Smooth muscle cell (in vitro differentiated cells): ENCODE measurements around the gene PCYT1A. TPM values are rescaled to one million over a fixed set of nuclear protein-coding genes. Genes with fewer than 3 reads are reported as not detected.

Experiments
- DNase-seq: peaks from one replicate; lab custom pipeline; 2025; ENCODE audit not compliant: unreplicated experiment; lab: John Stamatoyannopoulos, UW
- H2AFZ ChIP-seq: fragments of 200-600 bp; sonication (generic); 2 replicates; pipeline ENCODE4 v1.6.0; 2016; ENCODE audit warnings: antibody characterized with exemption, low read depth, mild to moderate bottlenecking
- H3F3A ChIP-seq: fragments of 200-600 bp; sonication (generic); 2 replicates; pipeline ENCODE4 v1.6.0; 2017; ENCODE audit warnings: antibody characterized with exemption, low read depth
- H3K27ac ChIP-seq: fragments of 200-600 bp; sonication (generic); 2 replicates; pipeline ENCODE4 v1.5.1; 2016; ENCODE audit warnings: low read depth, mild to moderate bottlenecking
- H3K27me3 ChIP-seq: fragments of 200-600 bp; sonication (generic); 2 replicates; pipeline ENCODE4 v1.6.1; 2016; ENCODE audit warnings: low read depth, mild to moderate bottlenecking
- H3K36me3 ChIP-seq: fragments of 200-600 bp; sonication (generic); 2 replicates; pipeline ENCODE4 v1.5.1; 2016; ENCODE audit warnings: low read depth
- H3K4me1 ChIP-seq: fragments of 200-600 bp; sonication (generic); 2 replicates; pipeline ENCODE4 v1.5.1; 2016; ENCODE audit warnings: low read depth
- H3K4me2 ChIP-seq: fragments of 200-600 bp; sonication (generic); 2 replicates; pipeline ENCODE4 v1.6.0; 2016; ENCODE audit warnings: mild to moderate bottlenecking
- H3K4me3 ChIP-seq: fragments of 200-600 bp; sonication (generic); 2 replicates; pipeline ENCODE4 v1.5.1; 2016; ENCODE audit warnings: mild to moderate bottlenecking
- H3K79me2 ChIP-seq: fragments of 200-600 bp; sonication (generic); 2 replicates; pipeline ENCODE4 v1.6.0; 2016; ENCODE audit warnings: low read depth, mild to moderate bottlenecking
- H3K9ac ChIP-seq: fragments of 200-600 bp; sonication (generic); 2 replicates; pipeline ENCODE4 v1.6.0; 2016; ENCODE audit warnings: low read depth
- H3K9me3 ChIP-seq: fragments of 200-600 bp; sonication (generic); replicated peaks from 2 replicates; pipeline ENCODE4 v1.5.1; 2016; ENCODE audit warnings: low read depth
- H4K20me1 ChIP-seq: fragments of 200-600 bp; sonication (generic); 2 replicates; pipeline ENCODE4 v1.6.0; 2016; ENCODE audit warnings: low read depth
- CTCF ChIP-seq: fragments of 200-600 bp; sonication (generic); IDR thresholded peaks from 2 replicates; pipeline ENCODE4 v1.5.1; 2017; ENCODE audit warnings: borderline replicate concordance, mild to moderate bottlenecking, antibody characterized with exemption; ENCODE audit not compliant: insufficient read depth, poor library complexity, severe bottlenecking
- WGBS: methylation state at CpG from one replicate; pipeline ENCODE4 v1.1.7; 2016; ENCODE audit warnings: low lambda C conversion rate; 5-methylcytosine and 5-hydroxymethylcytosine counted together
- polyA plus RNA-seq: library from polyadenylated mRNA; unstranded; fragments of >200 nt; fragmentation: Nextera tagmentation; extraction: Ambion mirVana; gene quantifications from 2 replicates; pipeline ENCODE4 v1.2.1, GENCODE V29; 2016
- total RNA-seq: library from RNA; depleted of rRNA; stranded (reverse); fragments of >200 nt; gene quantifications from 2 replicates; pipeline ENCODE4 v1.2.3, GENCODE V29; 2014

The PCYT1A gene
- total and polyA plus RNA-seq, 2 experiments from 2014 or later = 19.7 to 68.3 TPM

- H3K36me3 ChIP-seq = no peaks in the 10 kb centered on the region
- H3K4me3 ChIP-seq = no peak overlapping the region
- no peak overlapping the region for H3K27ac ChIP-seq
- H3K4me2 ChIP-seq = no peak overlapping the region
- no peak overlapping the region for H2AFZ ChIP-seq
- no peaks in the 10 kb centered on the region for H3K79me2 ChIP-seq
- no peaks in the 10 kb centered on the region for H3K9me3 ChIP-seq
- no peak for DNase-seq
- TF ChIP-seq CTCF = no peak
- no peaks in the 10 kb centered on the region for H3K27me3 ChIP-seq
- WGBS = 86% methylated on average over 11 of the region's 11 CpGs
- H3K9ac ChIP-seq = no peak overlapping the region
- H3F3A ChIP-seq = no peaks in the 10 kb centered on the region
- no peaks in the 10 kb centered on the region for H4K20me1 ChIP-seq
- H3K4me1 ChIP-seq = no peaks in the 10 kb centered on the region
Observed at GRCh38 chr3:196192036-196192523, 95.4 kb downstream of the PCYT1A start.

- H3K9ac ChIP-seq = no peak overlapping the region
- no peak overlapping the region for H2AFZ ChIP-seq
- no peaks in the 10 kb centered on the region for H3K79me2 ChIP-seq
- no peaks in the 10 kb centered on the region for H3K27me3 ChIP-seq
- no peaks in the 10 kb centered on the region for H3K36me3 ChIP-seq
- H3K9me3 ChIP-seq = no peaks in the 10 kb centered on the region
- WGBS = 84% methylated on average over 16 of the region's 16 CpGs
- TF ChIP-seq CTCF = no peak
- no peak overlapping the region for H3K4me3 ChIP-seq
- H3F3A ChIP-seq = no peaks in the 10 kb centered on the region
- no peak overlapping the region for H3K27ac ChIP-seq
- no peaks in the 10 kb centered on the region for H3K4me1 ChIP-seq
- H4K20me1 ChIP-seq = no peaks in the 10 kb centered on the region
- DNase-seq = no peak
- H3K4me2 ChIP-seq = no peak overlapping the region
Observed at GRCh38 chr3:196189566-196190347, 97.8 kb downstream of the PCYT1A start.

- Histone ChIP-seq H3F3A (no peaks in the 10 kb centered on the region), H3K9ac (no peak overlapping the region)
Observed at GRCh38 chr3:196186651-196187573, 100.6 kb downstream of the PCYT1A start.

More at GRCh38 chr3:196186651-196187573, 100.6 kb downstream of the PCYT1A start:
- Histone ChIP-seq H3K9me3 (no peaks in the 10 kb centered on the region), H3K27me3 (no peaks in the 10 kb centered on the region), H3K27ac (no peak overlapping the region), H3K4me1 (no peaks in the 10 kb centered on the region), H2AFZ (no peak overlapping the region), H3K4me2 (no peak overlapping the region), H3K79me2 (no peaks in the 10 kb centered on the region), H4K20me1 (no peaks in the 10 kb centered on the region), H3K4me3 (no peak overlapping the region), H3K36me3 (no peaks in the 10 kb centered on the region)
- TF ChIP-seq CTCF = no peak
- WGBS = 65% methylated on average over 31 of the region's 31 CpGs
- DNase-seq = no peak
